Measurements from ENCODE around the gene MTNR1A.

MTNR1A gene

GRCh38 chr4:186554914-186555827, at the start of gene MTNR1A:
Gene MTNR1A (minus strand): TSS chr4:186555567. CDS start chr4:186555365, 202 bp downstream.
- Histone ChIP-seq H3K36me3 (ENCODE audit: insufficient read depth, low read length) (no peaks in the 10 kb centered on the region), H3K9ac (ENCODE audit: low read length) (no peak within 1 kb of the TSS)

GRCh38 chr4:186604124-186604807, 48.9 kb upstream of the MTNR1A start:
- Histone ChIP-seq H3K9me3 (ENCODE audit: low read length) (no peaks in the 10 kb centered on the region), H3K36me3 (ENCODE audit: insufficient read depth, low read length) (peaks cover 68% of the 10 kb centered on the region), H3K4me3 (ENCODE audit: low read depth in 1 of 2, low read length in 2 of 2) (no peak overlapping the region), H3K27me3 (ENCODE audit: control insufficient read depth in 1 of 2, insufficient read depth in 2 of 2, low read length in 2 of 2) (no peaks in the 10 kb centered on the region), H3K27ac (ENCODE audit: low read depth, low read length) (no peak overlapping the region), H3K4me1 (ENCODE audit: insufficient read depth, low read length) (no peaks in the 10 kb centered on the region), H3K9ac (ENCODE audit: low read length) (no peak overlapping the region)

More at GRCh38 chr4:186554914-186555827, at the start of gene MTNR1A:
- H3K4me3 ChIP-seq (ENCODE audit: low read depth in 1 of 2, low read length in 2 of 2): no peak within 1 kb of the TSS
- no peaks in the 10 kb centered on the region for H3K9me3 ChIP-seq (ENCODE audit: low read length)
- no peak within 1 kb of the TSS for H3K27ac ChIP-seq (ENCODE audit: low read depth, low read length)
- peaks cover 5 to 15% of the 10 kb centered on the region in 2 donors for H3K27me3 ChIP-seq (ENCODE audit: control insufficient read depth in 1 of 2, insufficient read depth in 2 of 2, low read length in 2 of 2)
- H3K4me1 ChIP-seq (ENCODE audit: insufficient read depth, low read length): no peaks in the 10 kb centered on the region

- Histone ChIP-seq H3K4me1 (ENCODE audit: insufficient read depth, low read length) (no peaks in the 10 kb centered on the region), H3K9ac (ENCODE audit: low read length) (no peak overlapping the region), H3K4me3 (ENCODE audit: low read depth in 1 of 2, low read length in 2 of 2) (no peak overlapping the region), H3K27me3 (ENCODE audit: control insufficient read depth in 1 of 2, insufficient read depth in 2 of 2, low read length in 2 of 2) (no peaks in the 10 kb centered on the region), H3K36me3 (ENCODE audit: insufficient read depth, low read length) (peaks cover 60% of the 10 kb centered on the region), H3K9me3 (ENCODE audit: low read length) (no peaks in the 10 kb centered on the region), H3K27ac (ENCODE audit: low read depth, low read length) (no peak overlapping the region)
These were observed 47.6 kb upstream of the MTNR1A start for GRCh38 chr4:186602978-186603377.

- Histone ChIP-seq H3K4me3 (ENCODE audit: low read depth in 1 of 2, low read length in 2 of 2) (no peak overlapping the region), H3K9ac (ENCODE audit: low read length) (no peak overlapping the region), H3K36me3 (ENCODE audit: insufficient read depth, low read length) (peaks cover 59% of the 10 kb centered on the region), H3K9me3 (ENCODE audit: low read length) (no peaks in the 10 kb centered on the region), H3K27ac (ENCODE audit: low read depth, low read length) (no peak overlapping the region), H3K27me3 (ENCODE audit: control insufficient read depth in 1 of 2, insufficient read depth in 2 of 2, low read length in 2 of 2) (no peaks in the 10 kb centered on the region), H3K4me1 (ENCODE audit: insufficient read depth, low read length) (no peaks in the 10 kb centered on the region)
These were observed 44.1 kb upstream of the MTNR1A start for GRCh38 chr4:186599483-186599882.

- Histone ChIP-seq H3K4me3 (ENCODE audit: low read depth in 1 of 2, low read length in 2 of 2) (no peak overlapping the region), H3K9me3 (ENCODE audit: low read length) (no peaks in the 10 kb centered on the region), H3K27me3 (ENCODE audit: control insufficient read depth in 1 of 2, insufficient read depth in 2 of 2, low read length in 2 of 2) (no peaks in the 10 kb centered on the region), H3K27ac (ENCODE audit: low read depth, low read length) (no peak overlapping the region), H3K9ac (ENCODE audit: low read length) (no peak overlapping the region), H3K4me1 (ENCODE audit: insufficient read depth, low read length) (no peaks in the 10 kb centered on the region), H3K36me3 (ENCODE audit: insufficient read depth, low read length) (peaks cover 52% of the 10 kb centered on the region)
These were observed 43.3 kb upstream of the MTNR1A start for GRCh38 chr4:186598686-186599085.

GRCh38 chr4:186596850-186597390, 41.6 kb upstream of the MTNR1A start:
- no peaks in the 10 kb centered on the region for H3K4me1 ChIP-seq (ENCODE audit: insufficient read depth, low read length)
- no peak overlapping the region for H3K27ac ChIP-seq (ENCODE audit: low read depth, low read length)
- H3K9me3 ChIP-seq (ENCODE audit: low read length): no peaks in the 10 kb centered on the region
- H3K9ac ChIP-seq (ENCODE audit: low read length): no peak overlapping the region
- peaks cover 42% of the 10 kb centered on the region for H3K36me3 ChIP-seq (ENCODE audit: insufficient read depth, low read length)
- H3K27me3 ChIP-seq (ENCODE audit: control insufficient read depth in 1 of 2, insufficient read depth in 2 of 2, low read length in 2 of 2): no peaks in the 10 kb centered on the region
- H3K4me3 ChIP-seq (ENCODE audit: low read depth in 1 of 2, low read length in 2 of 2): no peak overlapping the region

- H3K9ac ChIP-seq (ENCODE audit: low read length): no peak overlapping the region
- H3K9me3 ChIP-seq (ENCODE audit: low read length): no peaks in the 10 kb centered on the region
- H3K4me3 ChIP-seq (ENCODE audit: low read depth in 1 of 2, low read length in 2 of 2): no peak overlapping the region
- no peaks in the 10 kb centered on the region for H3K4me1 ChIP-seq (ENCODE audit: insufficient read depth, low read length)
- no peaks in the 10 kb centered on the region for H3K27me3 ChIP-seq (ENCODE audit: control insufficient read depth in 1 of 2, insufficient read depth in 2 of 2, low read length in 2 of 2)
- peaks cover 42% of the 10 kb centered on the region for H3K36me3 ChIP-seq (ENCODE audit: insufficient read depth, low read length)
- no peak overlapping the region for H3K27ac ChIP-seq (ENCODE audit: low read depth, low read length)
These were observed 41.0 kb upstream of the MTNR1A start for GRCh38 chr4:186596346-186596745.

GRCh38 chr4:186593587-186593973, 38.2 kb upstream of the MTNR1A start:
- no peaks in the 10 kb centered on the region for H3K4me1 ChIP-seq (ENCODE audit: insufficient read depth, low read length)
- H3K27me3 ChIP-seq (ENCODE audit: control insufficient read depth in 1 of 2, insufficient read depth in 2 of 2, low read length in 2 of 2): no peaks in the 10 kb centered on the region
- H3K36me3 ChIP-seq (ENCODE audit: insufficient read depth, low read length): peaks cover 32% of the 10 kb centered on the region
- no peak overlapping the region for H3K9ac ChIP-seq (ENCODE audit: low read length)
- H3K27ac ChIP-seq (ENCODE audit: low read depth, low read length): no peak overlapping the region
- H3K9me3 ChIP-seq (ENCODE audit: low read length): no peaks in the 10 kb centered on the region
- no peak overlapping the region for H3K4me3 ChIP-seq (ENCODE audit: low read depth in 1 of 2, low read length in 2 of 2)

GRCh38 chr4:186592966-186593586, 37.7 kb upstream of the MTNR1A start:
- no peaks in the 10 kb centered on the region for H3K9me3 ChIP-seq (ENCODE audit: low read length)
- H3K4me1 ChIP-seq (ENCODE audit: insufficient read depth, low read length): no peaks in the 10 kb centered on the region
- peaks cover 36% of the 10 kb centered on the region for H3K36me3 ChIP-seq (ENCODE audit: insufficient read depth, low read length)
- no peak overlapping the region for H3K4me3 ChIP-seq (ENCODE audit: low read depth in 1 of 2, low read length in 2 of 2)
- H3K27ac ChIP-seq (ENCODE audit: low read depth, low read length): no peak overlapping the region
- H3K9ac ChIP-seq (ENCODE audit: low read length): no peak overlapping the region
- H3K27me3 ChIP-seq (ENCODE audit: control insufficient read depth in 1 of 2, insufficient read depth in 2 of 2, low read length in 2 of 2): no peaks in the 10 kb centered on the region

GRCh38 chr4:186592445-186592844, 37.1 kb upstream of the MTNR1A start:
- peaks cover 36% of the 10 kb centered on the region for H3K36me3 ChIP-seq (ENCODE audit: insufficient read depth, low read length)
- H3K4me1 ChIP-seq (ENCODE audit: insufficient read depth, low read length): no peaks in the 10 kb centered on the region
- H3K9me3 ChIP-seq (ENCODE audit: low read length): no peaks in the 10 kb centered on the region

GRCh38 chr4:186591651-186592050, 36.3 kb upstream of the MTNR1A start:
- Histone ChIP-seq H3K27ac (ENCODE audit: low read depth, low read length) (no peak overlapping the region), H3K4me3 (ENCODE audit: low read depth in 1 of 2, low read length in 2 of 2) (no peak overlapping the region), H3K36me3 (ENCODE audit: insufficient read depth, low read length) (peaks cover 32% of the 10 kb centered on the region), H3K4me1 (ENCODE audit: insufficient read depth, low read length) (no peaks in the 10 kb centered on the region), H3K9ac (ENCODE audit: low read length) (no peak overlapping the region), H3K9me3 (ENCODE audit: low read length) (no peaks in the 10 kb centered on the region), H3K27me3 (ENCODE audit: control insufficient read depth in 1 of 2, insufficient read depth in 2 of 2, low read length in 2 of 2) (no peaks in the 10 kb centered on the region)

More at GRCh38 chr4:186592445-186592844, 37.1 kb upstream of the MTNR1A start:
- Histone ChIP-seq H3K27ac (ENCODE audit: low read depth, low read length) (no peak overlapping the region), H3K4me3 (ENCODE audit: low read depth in 1 of 2, low read length in 2 of 2) (no peak overlapping the region), H3K9ac (ENCODE audit: low read length) (no peak overlapping the region), H3K27me3 (ENCODE audit: control insufficient read depth in 1 of 2, insufficient read depth in 2 of 2, low read length in 2 of 2) (no peaks in the 10 kb centered on the region)
